T-helper 17 cell (primary cell): Measurements from ENCODE around the gene SCNN1A. TPM values are rescaled to one million over a fixed set of nuclear protein-coding genes. Genes with fewer than 3 reads are reported as not detected.

Experiments used
- ATAC-seq: fragments of 150-1000 bp; cut with Tn5 transposase; 2 replicates; pipeline ENCODE4 v1.10.0; 2021; ENCODE audit warnings: mild to moderate bottlenecking, moderate library complexity
- DNase-seq, 3 donors: peaks; one replicate each; pipeline versions ENCODE4 v3.0.0 to v3.0.0-alpha.2; 2020 to 2021
- H3K9me3 ChIP-seq: one replicate; pipeline ENCODE4 v1.7.0; 2013; ENCODE audit warnings: low read length, mild to moderate bottlenecking; ENCODE audit not compliant: control insufficient read depth, poor library complexity, severe bottlenecking
- H3K27ac Mint-ChIP-seq: one replicate; pipeline ENCODE4 v1.8.0; 2022; ENCODE audit warnings: mild to moderate bottlenecking, moderate library complexity, mixed read lengths
- H3K27me3 Mint-ChIP-seq: one replicate; pipeline ENCODE4 v1.8.0; 2022; ENCODE audit warnings: mixed read lengths
- H3K36me3 Mint-ChIP-seq: one replicate; pipeline ENCODE4 v1.8.0; 2022; ENCODE audit warnings: low read depth, mixed read lengths
- H3K4me1 Mint-ChIP-seq: one replicate; pipeline ENCODE4 v1.8.0; 2022; ENCODE audit warnings: mild to moderate bottlenecking, mixed read lengths
- H3K4me3 Mint-ChIP-seq: one replicate; pipeline ENCODE4 v1.8.0; 2022; ENCODE audit warnings: mild to moderate bottlenecking, moderate library complexity, mixed read lengths
- total RNA-seq, 4 donors: library from RNA in 2 of 4; stranded (reverse) in 2 of 4; gene quantifications; one replicate each; pipeline ENCODE4 v1.2.3 and lab custom pipeline; 2022 to 2026

SCNN1A gene
- total RNA-seq, 2 donors from 2014 or later, result 2.1 to 2.8 TPM

- DNase-seq (no peak), ATAC-seq (no peak)
- Mint-ChIP-seq H3K27me3 (peaks cover 32% of the 10 kb centered on the region), H3K36me3 (peaks cover 2% of the 10 kb centered on the region), H3K4me1 (peaks cover 18% of the 10 kb centered on the region), H3K27ac (peak overlapping the region; percentile 25), H3K4me3 (no peak overlapping the region)
- no peaks in the 10 kb centered on the region for H3K9me3 ChIP-seq
Observed at GRCh38 chr12:6380141-6381121, 5.1 kb upstream of the SCNN1A start.

- H3K27ac Mint-ChIP-seq, result no peak overlapping the region
- ATAC-seq, result no peak
- H3K9me3 ChIP-seq, result no peaks in the 10 kb centered on the region
- H3K27me3 Mint-ChIP-seq, result peaks cover 27% of the 10 kb centered on the region
- H3K4me3 Mint-ChIP-seq, result no peak overlapping the region
- no peak for DNase-seq
- peaks cover 2% of the 10 kb centered on the region for H3K36me3 Mint-ChIP-seq
- H3K4me1 Mint-ChIP-seq, result peaks cover 21% of the 10 kb centered on the region
Observed at GRCh38 chr12:6378709-6379472, 3.5 kb upstream of the SCNN1A start.

GRCh38 chr12:6377667-6377994, 2.3 kb upstream of the SCNN1A start:
- peaks cover 32% of the 10 kb centered on the region for H3K4me1 Mint-ChIP-seq
- no peak for DNase-seq
- H3K4me3 Mint-ChIP-seq, result peak overlapping the region; percentile 15
- H3K27ac Mint-ChIP-seq, result peak overlapping the region; percentile 85
- no peaks in the 10 kb centered on the region for H3K36me3 Mint-ChIP-seq
- H3K9me3 ChIP-seq, result no peaks in the 10 kb centered on the region
- peaks cover 28% of the 10 kb centered on the region for H3K27me3 Mint-ChIP-seq
- ATAC-seq, result no peak

GRCh38 chr12:6376870-6377666, 1.7 kb upstream of the SCNN1A start:
- peak overlapping the region; percentile 85 for H3K27ac Mint-ChIP-seq
- ATAC-seq, result peak; percentile 62
- peaks cover 23% of the 10 kb centered on the region for H3K27me3 Mint-ChIP-seq

GRCh38 chr12:6376079-6376869, 911 bp upstream of the SCNN1A start:
- DNase-seq (no peak), ATAC-seq (peak; percentile 61)
- Mint-ChIP-seq H3K27me3 (peaks cover 15% of the 10 kb centered on the region), H3K36me3 (no peaks in the 10 kb centered on the region), H3K27ac (peak overlapping the region; percentile 85), H3K4me1 (peaks cover 34% of the 10 kb centered on the region), H3K4me3 (peak overlapping the region; percentile 71)
- no peaks in the 10 kb centered on the region for H3K9me3 ChIP-seq

More at GRCh38 chr12:6376870-6377666, 1.7 kb upstream of the SCNN1A start:
- no peak for DNase-seq
- Mint-ChIP-seq H3K4me1 (peaks cover 34% of the 10 kb centered on the region), H3K4me3 (peak overlapping the region; percentile 64), H3K36me3 (no peaks in the 10 kb centered on the region)
- no peaks in the 10 kb centered on the region for H3K9me3 ChIP-seq

- no peak overlapping the region for H3K27ac Mint-ChIP-seq
- H3K4me3 Mint-ChIP-seq, result no peak overlapping the region
- H3K9me3 ChIP-seq, result no peaks in the 10 kb centered on the region
- no peaks in the 10 kb centered on the region for H3K36me3 Mint-ChIP-seq
- no peak for DNase-seq
- H3K27me3 Mint-ChIP-seq, result peaks cover 7% of the 10 kb centered on the region
- no peak for ATAC-seq
- peaks cover 30% of the 10 kb centered on the region for H3K4me1 Mint-ChIP-seq
Observed at GRCh38 chr12:6374786-6375160, 590 bp downstream of the SCNN1A start.

GRCh38 chr12:6374028-6374785, 1.2 kb downstream of the SCNN1A start:
- H3K9me3 ChIP-seq, result no peaks in the 10 kb centered on the region
- ATAC-seq, result no peak
- no peak overlapping the region for H3K27ac Mint-ChIP-seq
- H3K4me1 Mint-ChIP-seq, result peaks cover 30% of the 10 kb centered on the region
- no peak overlapping the region for H3K4me3 Mint-ChIP-seq
- H3K36me3 Mint-ChIP-seq, result no peaks in the 10 kb centered on the region
- DNase-seq, result no peak
- peaks cover 7% of the 10 kb centered on the region for H3K27me3 Mint-ChIP-seq

GRCh38 chr12:6373022-6373787, 2.2 kb downstream of the SCNN1A start:
- Mint-ChIP-seq H3K27ac (no peak overlapping the region), H3K4me3 (no peak overlapping the region), H3K27me3 (peaks cover 7% of the 10 kb centered on the region), H3K36me3 (no peaks in the 10 kb centered on the region), H3K4me1 (peaks cover 30% of the 10 kb centered on the region)
- DNase-seq (no peak), ATAC-seq (no peak)
- no peaks in the 10 kb centered on the region for H3K9me3 ChIP-seq

GRCh38 chr12:6372403-6373003, 2.9 kb downstream of the SCNN1A start:
- Mint-ChIP-seq H3K4me3 (peak overlapping the region; percentile 36), H3K27ac (no peak overlapping the region), H3K36me3 (no peaks in the 10 kb centered on the region), H3K27me3 (peaks cover 7% of the 10 kb centered on the region), H3K4me1 (peaks cover 29% of the 10 kb centered on the region)
- DNase-seq (no peak), ATAC-seq (peak; percentile 21)
- no peaks in the 10 kb centered on the region for H3K9me3 ChIP-seq

- H3K27ac Mint-ChIP-seq, result no peak overlapping the region
- no peak overlapping the region for H3K4me3 Mint-ChIP-seq
- H3K36me3 Mint-ChIP-seq, result no peaks in the 10 kb centered on the region
Observed at GRCh38 chr12:6370994-6371754, 4.2 kb downstream of the SCNN1A start.

More at GRCh38 chr12:6370994-6371754, 4.2 kb downstream of the SCNN1A start:
- H3K9me3 ChIP-seq, result no peaks in the 10 kb centered on the region
- no peak for ATAC-seq
- no peak for DNase-seq
- Mint-ChIP-seq H3K4me1 (peaks cover 22% of the 10 kb centered on the region), H3K27me3 (peaks cover 7% of the 10 kb centered on the region)
